Measurements from ENCODE around the gene CA10.

DNA sequence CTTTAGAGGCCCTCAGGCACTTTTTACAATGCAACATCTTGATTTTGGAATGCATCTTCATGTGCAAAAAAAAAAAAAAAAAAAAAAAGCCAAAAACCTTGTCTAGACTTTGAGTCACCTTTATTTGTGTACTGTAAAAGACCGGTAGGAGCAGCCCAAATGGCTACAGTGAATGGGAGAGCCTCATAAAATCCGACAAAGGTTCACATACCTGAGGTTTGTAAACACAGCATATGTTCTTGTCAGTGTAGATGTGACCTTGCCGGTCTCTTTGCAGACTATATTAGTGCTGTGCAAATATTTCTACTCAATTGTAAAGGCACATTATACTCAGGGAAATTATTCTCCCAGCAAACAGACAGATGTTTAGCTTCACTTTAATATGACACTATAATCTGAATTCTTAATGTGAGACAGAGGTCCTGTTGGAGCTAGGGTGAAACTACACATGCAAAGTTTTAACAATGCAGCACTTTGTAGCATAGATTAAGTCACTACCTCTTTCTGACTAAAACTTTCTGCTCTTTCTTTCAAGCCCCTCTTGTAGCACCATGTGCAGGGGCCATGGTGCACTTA is 211.3 kb downstream of the CA10 start:
- no peak for TF ChIP-seq EP300 (IDR thresholded peaks at IDR 0.05)
- TF ChIP-seq CTCF (IDR thresholded peaks at IDR 0.05): no peak

Data from sigmoid colon (tissue), 4 donors.